GM12872 (cell line): ENCODE results near the gene LRBA.

ENCODE experiments used
- CTCF ChIP-seq: IDR thresholded peaks from 3 replicates; pipeline ENCODE4 v1.5.1; 2011; ENCODE audit warnings: low read depth, mild to moderate bottlenecking, low read length, moderate library complexity; ENCODE audit not compliant: insufficient read depth

Gene LRBA

GRCh38 chr4:150593996-150594395 is 421.1 kb downstream of the LRBA start:
- TF ChIP-seq CTCF = no peak

GRCh38 chr4:150591904-150592303 is 423.2 kb downstream of the LRBA start:
- no peak for TF ChIP-seq CTCF

- TF ChIP-seq CTCF = no peak
These were observed 423.7 kb downstream of the LRBA start for GRCh38 chr4:150591406-150591805.

GRCh38 chr4:150590631-150591030 is 424.5 kb downstream of the LRBA start:
- no peak for TF ChIP-seq CTCF

- no peak for TF ChIP-seq CTCF
These were observed 425.9 kb downstream of the LRBA start for GRCh38 chr4:150589157-150589556.

- TF ChIP-seq CTCF = no peak
These were observed 426.8 kb downstream of the LRBA start for GRCh38 chr4:150588316-150588715.

- no peak for TF ChIP-seq CTCF
These were observed 428.8 kb downstream of the LRBA start for GRCh38 chr4:150586162-150586810.

- TF ChIP-seq CTCF = no peak
These were observed 429.5 kb downstream of the LRBA start for GRCh38 chr4:150585611-150586010.
